Measurements from ENCODE around the gene NOL12.

The NOL12 gene

DNA sequence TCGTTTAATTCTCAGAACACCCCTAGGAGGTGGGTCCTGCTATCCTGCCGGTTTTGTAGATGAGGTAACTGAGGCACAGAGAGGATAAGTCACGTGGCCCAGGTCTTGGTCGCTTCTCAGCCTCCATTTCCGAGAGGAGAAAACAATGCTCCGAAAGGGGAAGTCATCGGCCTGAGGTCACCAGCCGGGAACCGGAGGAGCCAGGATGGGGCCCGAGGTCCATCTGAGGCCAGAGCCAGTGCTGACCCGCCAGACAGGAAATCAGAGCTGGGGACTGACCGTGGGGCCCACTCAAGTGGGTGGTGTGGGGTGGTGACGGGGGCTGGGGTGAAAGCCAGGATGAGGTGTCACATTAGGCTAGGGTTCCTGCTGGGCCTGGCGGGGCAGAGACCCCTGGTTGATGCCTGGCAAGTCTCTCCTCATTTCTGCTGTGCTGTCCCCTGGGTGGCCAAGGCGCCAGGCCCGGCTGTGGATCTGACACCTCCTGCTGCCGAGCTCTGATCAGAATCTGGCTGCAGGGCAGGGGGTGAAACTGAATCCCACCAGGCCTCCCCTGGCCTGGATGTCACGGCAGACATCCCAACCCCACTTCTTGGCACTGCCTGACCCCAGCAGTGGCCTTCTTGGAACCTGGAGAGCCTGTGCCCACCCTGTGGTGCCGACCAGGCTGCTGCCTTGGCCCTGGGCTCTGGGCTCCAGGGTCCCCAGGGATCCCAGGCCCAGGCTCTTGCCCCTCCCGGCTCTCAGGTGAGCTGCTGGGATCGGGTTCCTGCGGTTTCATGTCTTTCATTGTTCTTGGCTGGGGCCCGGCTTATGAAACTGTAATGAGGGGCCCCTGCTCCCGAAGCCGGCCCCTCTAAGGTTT lies 22.7 kb downstream of the NOL12 start:
- DNase-seq (ENCODE audit: low spot score), result no peak
- peak overlapping the region in 1 of 2 donors; percentile 19 for H3K27ac ChIP-seq
- no peak overlapping the region for H3K4me3 ChIP-seq
- TF ChIP-seq, protein P1, sequence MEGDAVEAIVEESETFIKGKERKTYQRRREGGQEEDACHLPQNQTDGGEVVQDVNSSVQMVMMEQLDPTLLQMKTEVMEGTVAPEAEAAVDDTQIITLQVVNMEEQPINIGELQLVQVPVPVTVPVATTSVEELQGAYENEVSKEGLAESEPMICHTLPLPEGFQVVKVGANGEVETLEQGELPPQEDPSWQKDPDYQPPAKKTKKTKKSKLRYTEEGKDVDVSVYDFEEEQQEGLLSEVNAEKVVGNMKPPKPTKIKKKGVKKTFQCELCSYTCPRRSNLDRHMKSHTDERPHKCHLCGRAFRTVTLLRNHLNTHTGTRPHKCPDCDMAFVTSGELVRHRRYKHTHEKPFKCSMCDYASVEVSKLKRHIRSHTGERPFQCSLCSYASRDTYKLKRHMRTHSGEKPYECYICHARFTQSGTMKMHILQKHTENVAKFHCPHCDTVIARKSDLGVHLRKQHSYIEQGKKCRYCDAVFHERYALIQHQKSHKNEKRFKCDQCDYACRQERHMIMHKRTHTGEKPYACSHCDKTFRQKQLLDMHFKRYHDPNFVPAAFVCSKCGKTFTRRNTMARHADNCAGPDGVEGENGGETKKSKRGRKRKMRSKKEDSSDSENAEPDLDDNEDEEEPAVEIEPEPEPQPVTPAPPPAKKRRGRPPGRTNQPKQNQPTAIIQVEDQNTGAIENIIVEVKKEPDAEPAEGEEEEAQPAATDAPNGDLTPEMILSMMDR (IDR thresholded peaks at IDR 0.05), result no peak

DNA sequence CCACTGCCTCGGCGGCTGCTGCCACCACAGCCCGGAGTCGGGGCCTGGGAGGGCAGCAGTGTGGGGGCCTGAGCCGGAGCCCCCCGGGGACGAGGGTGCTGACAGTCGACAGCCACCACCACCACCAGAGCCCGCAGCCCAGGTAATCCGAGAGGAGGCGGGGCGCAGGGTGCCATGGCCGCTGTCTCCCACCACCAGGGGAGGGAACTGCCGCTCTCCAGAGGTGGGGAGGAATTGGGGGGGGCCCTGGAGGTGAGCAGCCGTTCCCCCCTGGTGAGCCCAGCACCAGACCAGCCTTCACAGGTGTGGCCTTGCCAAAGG lies 23.3 kb downstream of the NOL12 start:
- Histone ChIP-seq H3K4me3 (no peak overlapping the region), H3K27ac (no peak overlapping the region)

DNA sequence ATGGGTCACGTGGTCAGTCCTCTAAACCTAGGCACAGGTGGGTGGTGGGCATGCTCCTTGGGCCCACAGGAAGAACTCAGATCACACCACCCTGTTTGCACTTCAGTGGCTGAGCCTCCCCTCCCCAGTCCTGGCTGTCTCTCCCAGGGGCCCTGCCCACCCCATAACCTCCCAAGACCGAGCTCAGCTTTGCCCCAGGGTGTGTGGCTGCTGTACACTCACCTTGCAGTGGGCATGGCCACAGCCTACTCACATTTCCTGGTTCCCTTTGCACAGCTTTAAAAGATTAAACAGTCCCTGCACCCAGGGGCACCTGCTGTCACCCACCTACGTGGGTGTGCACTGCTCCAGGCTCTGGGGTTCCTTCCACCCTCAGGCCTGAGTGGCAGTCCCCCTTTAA lies 24.5 kb downstream of the NOL12 start:
- no peak overlapping the region for H3K27ac ChIP-seq
- DNase-seq (ENCODE audit: low spot score), result no peak
- TF ChIP-seq, protein P1 (IDR thresholded peaks at IDR 0.05), result no peak
- no peak overlapping the region for H3K4me3 ChIP-seq

More for the DNA sequence above, 23.3 kb downstream of the NOL12 start:
- DNase-seq (ENCODE audit: low spot score), result no peak
- TF ChIP-seq, protein P1 (IDR thresholded peaks at IDR 0.05), result no peak

DNA sequence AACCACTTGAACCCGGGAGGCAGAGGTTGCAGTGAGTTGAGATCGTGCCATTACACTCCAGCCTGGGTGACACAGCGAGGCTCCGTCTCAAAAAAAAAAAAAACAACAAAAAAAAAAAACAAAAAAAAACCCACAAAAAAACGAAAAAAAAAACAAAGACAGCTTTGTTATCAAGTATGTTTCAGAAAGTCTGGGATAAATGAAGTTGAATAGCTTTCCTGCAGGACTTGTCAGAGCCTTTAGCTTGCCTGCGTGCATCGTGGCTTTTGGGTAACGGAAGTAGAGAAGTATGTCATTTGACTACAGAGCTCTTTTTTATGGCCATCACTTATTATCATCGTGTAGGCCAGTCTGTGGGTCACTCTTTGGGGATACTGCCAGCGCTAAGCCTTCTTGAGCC lies 25.3 kb downstream of the NOL12 start:
- Histone ChIP-seq H3K4me3 (no peak overlapping the region), H3K27ac (no peak overlapping the region)
- no peak for DNase-seq (ENCODE audit: low spot score)
- TF ChIP-seq, protein P1 (IDR thresholded peaks at IDR 0.05), result no peak

DNA sequence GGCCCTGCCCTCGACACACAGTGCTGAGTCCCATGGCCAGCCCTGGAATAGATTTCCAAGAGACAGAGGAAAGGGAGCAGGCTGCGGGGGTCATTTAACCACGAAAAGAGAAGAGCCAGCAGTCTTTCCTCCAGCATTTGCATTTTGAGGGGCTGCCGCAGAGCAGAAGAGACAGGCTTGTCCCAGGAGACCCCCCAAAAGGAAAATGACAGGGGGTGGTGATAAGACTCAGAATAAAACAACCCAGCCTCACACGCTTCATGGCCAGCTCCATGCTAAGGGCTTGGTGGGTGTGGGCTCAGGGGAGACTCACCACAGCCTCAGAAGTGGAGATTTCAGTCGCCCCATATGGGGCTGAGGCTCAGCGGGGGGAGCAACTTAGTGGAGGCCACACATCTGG lies 27.6 kb downstream of the NOL12 start:
- no peak for DNase-seq (ENCODE audit: low spot score)
- Histone ChIP-seq H3K4me3 (no peak overlapping the region), H3K27ac (no peak overlapping the region)
- TF ChIP-seq, protein P1 (IDR thresholded peaks at IDR 0.05), result no peak

DNA sequence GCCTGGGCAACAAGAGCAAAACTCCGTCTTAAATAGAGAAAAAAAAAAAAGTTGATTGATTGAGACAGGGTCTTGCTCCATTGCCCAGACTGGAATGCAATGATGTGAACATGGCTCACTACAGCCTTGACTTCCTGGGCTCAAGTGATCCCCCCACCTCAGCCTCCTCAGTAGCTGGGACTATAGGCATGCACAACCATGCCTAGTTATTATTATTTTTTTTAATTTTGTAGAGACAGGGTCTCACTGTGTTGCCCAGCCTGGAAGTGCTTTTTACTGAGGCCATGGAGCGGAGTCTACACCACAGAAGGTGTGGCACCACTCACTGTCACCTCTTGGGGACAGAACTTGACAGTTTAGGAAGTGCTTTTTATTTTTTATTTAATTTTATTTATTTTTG lies 28.5 kb downstream of the NOL12 start:
- H3K4me3 ChIP-seq, result no peak overlapping the region
- DNase-seq (ENCODE audit: low spot score), result no peak
- TF ChIP-seq, protein P1 (IDR thresholded peaks at IDR 0.05), result no peak

DNA sequence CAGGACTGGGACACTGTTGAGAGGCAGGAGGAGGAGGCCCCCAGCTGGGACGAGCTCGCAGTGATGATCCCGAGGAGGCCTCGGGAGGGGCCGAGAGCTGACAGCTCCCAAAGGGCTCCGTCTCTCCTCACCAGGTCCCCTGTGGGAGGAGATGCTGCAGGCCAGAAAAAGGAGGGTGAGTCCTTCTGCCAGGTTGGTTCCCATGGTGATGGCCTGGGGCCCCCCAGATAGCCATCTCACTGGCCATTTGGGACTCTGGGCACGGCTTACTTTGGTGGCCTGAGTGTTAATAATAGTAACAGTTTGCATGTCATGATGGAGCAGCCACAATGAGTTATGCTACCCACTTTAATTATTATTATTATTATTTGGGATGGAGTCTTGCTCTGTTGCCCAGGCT lies 29.6 kb downstream of the NOL12 start:
- no peak overlapping the region for H3K27ac ChIP-seq
- no peak for DNase-seq (ENCODE audit: low spot score)
- no peak overlapping the region for H3K4me3 ChIP-seq
- TF ChIP-seq, protein P1 (IDR thresholded peaks at IDR 0.05), result no peak

More for the DNA sequence above, 28.5 kb downstream of the NOL12 start:
- H3K27ac ChIP-seq, result no peak overlapping the region
